ENCODE measurements around the gene CYP11A1.
"Not testable (repeated sequence)": the region's sequence is repeated elsewhere in the genome, so short reads cannot be mapped to it uniquely, and the experiment has no call there.

CYP11A1 gene

DNA sequence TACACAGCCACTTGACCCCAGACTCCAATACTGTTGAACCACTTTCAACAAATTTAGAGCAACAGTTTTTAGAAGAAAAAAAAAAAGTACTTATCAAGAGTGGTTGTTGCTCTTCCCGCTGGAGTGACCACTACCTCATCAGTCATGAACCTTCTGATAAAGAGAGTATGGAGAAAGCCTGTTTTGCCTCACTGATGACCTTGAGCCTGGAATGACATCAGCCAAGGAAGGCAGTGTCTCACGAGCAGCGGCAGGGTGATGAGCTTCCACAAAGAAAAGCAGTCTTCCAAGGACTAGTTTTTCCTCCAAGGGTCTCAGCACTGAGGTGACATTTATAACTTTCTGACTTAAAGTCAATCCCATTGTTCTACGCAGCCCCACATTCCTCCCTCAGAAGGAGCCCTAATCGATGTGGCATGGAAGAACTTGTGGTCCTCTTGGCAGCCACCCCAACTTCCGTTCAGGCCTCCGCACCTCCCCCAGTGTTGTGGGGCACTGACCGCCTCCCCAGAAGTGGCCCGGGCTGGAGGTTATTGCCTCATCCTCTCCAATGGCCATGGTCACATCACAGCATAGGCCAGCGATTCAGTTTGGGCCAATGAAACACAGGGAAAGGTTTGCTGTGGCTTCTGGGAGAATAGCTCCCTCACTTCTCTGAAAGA lies 1.8 kb upstream of the CYP11A1 start:
- peak; percentile 4 for DNase-seq (ENCODE audit: extremely low spot score)
- ChIA-PET CTCF (interaction anchor here (1.5 to 22.3 kb wide), 4 partner anchors 13 to 264 kb away, joined by 7 to 827 read pairs (median 88); partner anchors contain the start of gene SEMA7A), POLR2A (no interaction called here)
- TF ChIP-seq, protein P1, sequence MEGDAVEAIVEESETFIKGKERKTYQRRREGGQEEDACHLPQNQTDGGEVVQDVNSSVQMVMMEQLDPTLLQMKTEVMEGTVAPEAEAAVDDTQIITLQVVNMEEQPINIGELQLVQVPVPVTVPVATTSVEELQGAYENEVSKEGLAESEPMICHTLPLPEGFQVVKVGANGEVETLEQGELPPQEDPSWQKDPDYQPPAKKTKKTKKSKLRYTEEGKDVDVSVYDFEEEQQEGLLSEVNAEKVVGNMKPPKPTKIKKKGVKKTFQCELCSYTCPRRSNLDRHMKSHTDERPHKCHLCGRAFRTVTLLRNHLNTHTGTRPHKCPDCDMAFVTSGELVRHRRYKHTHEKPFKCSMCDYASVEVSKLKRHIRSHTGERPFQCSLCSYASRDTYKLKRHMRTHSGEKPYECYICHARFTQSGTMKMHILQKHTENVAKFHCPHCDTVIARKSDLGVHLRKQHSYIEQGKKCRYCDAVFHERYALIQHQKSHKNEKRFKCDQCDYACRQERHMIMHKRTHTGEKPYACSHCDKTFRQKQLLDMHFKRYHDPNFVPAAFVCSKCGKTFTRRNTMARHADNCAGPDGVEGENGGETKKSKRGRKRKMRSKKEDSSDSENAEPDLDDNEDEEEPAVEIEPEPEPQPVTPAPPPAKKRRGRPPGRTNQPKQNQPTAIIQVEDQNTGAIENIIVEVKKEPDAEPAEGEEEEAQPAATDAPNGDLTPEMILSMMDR (IDR thresholded peaks at IDR 0.05; ENCODE audit: control extremely low read depth, extremely low read depth, low read depth, missing control alignments): no peak

DNA sequence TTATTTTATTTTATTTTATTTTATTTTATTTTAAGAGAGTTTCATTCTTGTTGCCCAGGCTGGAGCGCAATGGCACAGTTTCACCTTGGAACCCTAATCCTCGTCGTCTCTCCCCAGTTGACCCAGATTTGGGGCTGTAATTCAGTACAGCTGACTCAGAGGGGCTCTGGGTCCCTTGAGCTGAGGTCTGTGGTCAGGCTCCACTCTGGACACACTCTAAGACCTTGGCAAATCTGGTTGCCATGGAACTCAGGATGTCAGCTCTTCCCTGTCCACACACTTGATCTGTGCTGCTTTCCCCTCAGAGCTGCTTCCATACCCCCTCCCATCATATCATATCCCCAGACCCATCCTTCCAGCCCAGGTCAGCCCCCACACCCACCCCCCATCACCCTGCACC lies 675 bp upstream of the CYP11A1 start:
- TF ChIP-seq, protein P1 (IDR thresholded peaks at IDR 0.05; ENCODE audit: control extremely low read depth, extremely low read depth, low read depth, missing control alignments): no peak
- peak; percentile 4 for DNase-seq (ENCODE audit: extremely low spot score)
- CTCF ChIA-PET: interaction anchor here (1.0 to 22.3 kb wide), 4 partner anchors 8 to 401 kb away, joined by 3 to 827 read pairs (median 6); partner anchors contain the start of gene SEMA7A
- POLR2A ChIA-PET: no interaction called here

DNA sequence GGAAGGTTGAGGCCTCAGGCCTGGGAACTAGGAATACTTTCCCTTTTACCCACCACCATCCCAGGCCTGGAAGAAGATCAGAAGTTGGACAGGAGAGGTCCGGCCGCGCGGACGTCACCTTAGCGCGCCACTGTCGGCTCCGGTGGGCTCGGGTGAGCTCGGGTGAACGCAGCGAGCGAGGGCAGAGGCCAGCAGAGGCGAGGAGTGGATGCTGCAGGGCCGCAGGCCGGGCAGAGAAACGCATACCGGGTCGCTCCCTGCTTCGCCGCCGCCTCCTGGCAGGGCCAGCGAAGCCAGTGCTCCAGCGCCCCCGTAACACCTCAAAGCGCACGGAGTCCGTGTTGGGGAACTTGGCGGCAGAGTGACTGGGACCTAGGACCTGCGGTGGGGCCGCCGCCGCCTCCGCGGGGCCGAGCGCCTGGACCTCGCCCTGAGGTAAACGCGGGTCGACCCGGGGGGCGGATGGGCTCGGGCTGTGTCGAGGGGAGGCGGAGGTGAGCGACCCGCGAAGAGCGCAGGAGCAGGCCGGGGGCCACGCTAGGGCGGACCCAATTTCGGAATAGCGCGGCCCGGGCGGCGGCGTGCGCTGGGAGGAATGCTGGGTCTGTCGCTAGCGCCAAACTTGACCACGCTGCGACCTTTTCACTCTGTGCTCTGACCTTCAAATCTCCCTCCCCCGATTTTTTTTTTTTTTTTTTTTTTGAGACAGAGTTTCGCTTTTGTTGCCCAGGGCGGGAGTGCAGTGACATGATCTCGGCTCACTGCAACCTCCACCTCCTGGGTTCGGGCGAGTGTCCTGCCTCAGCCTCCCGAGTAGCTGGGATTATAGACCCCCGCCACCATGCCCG lies 1.6 kb downstream of the CYP11A1 start:
- ChIA-PET CTCF (interaction anchor here (0.9 to 22.3 kb wide), 3 partner anchors 70 to 266 kb away, joined by 3 to 827 read pairs (median 7); partner anchors contain the start of gene SEMA7A), POLR2A (interaction anchor here (0.7 kb wide), 1 partner anchor 1173 kb away, joined by 7 read pairs; no protein-coding TSS in a partner anchor)
- TF ChIP-seq, protein P1 (IDR thresholded peaks at IDR 0.05; ENCODE audit: control extremely low read depth, extremely low read depth, low read depth, missing control alignments): no peak
- DNase-seq (ENCODE audit: extremely low spot score): peak; percentile 48

DNA sequence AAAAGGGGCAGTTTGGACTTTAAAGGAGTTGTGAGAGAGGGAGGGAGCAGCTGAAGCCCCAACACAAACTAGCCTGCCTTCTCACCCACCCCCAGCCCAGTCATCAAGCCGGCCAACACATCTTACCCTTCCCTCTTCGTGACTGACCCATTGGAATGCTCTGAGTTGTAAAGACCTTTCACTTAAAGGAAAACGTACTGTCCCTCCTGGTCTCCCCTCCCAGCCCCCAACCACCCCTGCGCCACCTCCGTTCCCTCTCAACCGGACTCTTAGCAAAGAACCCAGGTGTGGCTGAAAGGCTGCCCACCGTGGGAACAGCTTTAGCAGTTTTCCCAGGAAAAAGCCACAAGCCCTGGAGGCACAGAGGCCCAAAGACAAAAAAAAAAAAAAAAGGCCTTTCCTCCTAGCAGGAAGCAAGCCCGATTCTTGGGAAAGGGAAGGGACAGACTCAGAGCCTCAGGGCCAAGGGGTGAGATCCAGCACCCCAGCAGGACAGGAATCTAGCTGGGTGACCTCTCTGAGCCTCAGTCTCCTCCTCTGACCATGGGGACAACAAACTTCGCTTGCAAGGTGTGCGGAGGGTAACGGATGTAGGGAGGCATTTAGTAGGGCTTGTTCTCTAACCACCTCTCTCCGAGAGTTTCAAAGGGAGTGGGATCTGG lies 2.4 kb downstream of the CYP11A1 start:
- POLR2A ChIA-PET: no interaction called here
- CTCF ChIA-PET: interaction anchor here (1.2 to 22.3 kb wide), 2 partner anchors 17 to 71 kb away, joined by 3 to 827 read pairs; partner anchors contain the start of gene SEMA7A
- TF ChIP-seq, protein P1 (IDR thresholded peaks at IDR 0.05; ENCODE audit: control extremely low read depth, extremely low read depth, low read depth, missing control alignments): no peak
- peak; percentile 7 for DNase-seq (ENCODE audit: extremely low spot score)

DNA sequence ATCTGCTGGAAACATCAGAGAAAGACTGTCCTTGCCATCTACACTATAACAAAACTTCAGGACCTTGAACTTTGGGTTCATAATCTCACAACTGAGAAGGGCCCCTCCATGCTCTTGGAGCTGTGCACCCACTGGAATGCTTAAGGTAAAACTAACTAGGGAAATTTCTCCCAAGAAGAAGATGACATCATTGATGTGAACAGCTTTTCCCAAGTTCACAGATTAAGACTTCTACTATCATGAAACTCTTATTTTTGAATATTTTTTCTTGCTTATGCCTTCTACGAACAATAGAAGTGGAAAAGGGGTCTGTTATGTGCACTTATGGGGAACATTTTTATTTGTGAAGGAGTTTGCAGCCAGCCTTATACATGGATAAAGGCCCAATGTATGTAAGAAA lies 5.0 kb downstream of the CYP11A1 start:
- TF ChIP-seq, protein P1 (IDR thresholded peaks at IDR 0.05; ENCODE audit: control extremely low read depth, extremely low read depth, low read depth, missing control alignments): no peak
- DNase-seq (ENCODE audit: extremely low spot score): no peak
- ChIA-PET CTCF (interaction anchor here (1.1 to 2.0 kb wide), 5 partner anchors 10 to 409 kb away, joined by 4 to 7 read pairs (median 4); no protein-coding TSS in a partner anchor), POLR2A (interaction anchor here (0.6 kb wide), 1 partner anchor 508 kb away, joined by 3 read pairs; no protein-coding TSS in a partner anchor)

DNA sequence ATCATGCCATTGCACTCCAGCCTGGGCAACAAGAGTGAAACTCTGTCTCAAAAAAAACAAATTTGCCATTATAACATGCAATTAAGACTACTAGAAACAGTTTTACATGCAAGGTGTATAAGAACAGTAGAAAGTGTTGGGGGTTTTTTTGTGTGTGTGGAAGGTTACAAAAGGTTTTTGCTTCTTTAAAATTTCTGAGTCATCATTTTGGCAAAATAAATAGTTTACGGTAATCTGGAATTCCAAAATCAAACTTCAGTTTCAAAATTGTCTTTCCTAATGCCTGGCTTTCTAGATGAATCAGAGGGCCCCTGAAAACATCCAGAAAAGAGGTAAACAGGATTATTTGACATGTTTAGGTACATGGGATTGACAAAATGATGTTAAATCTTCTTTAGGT lies 6.6 kb downstream of the CYP11A1 start:
- POLR2A ChIA-PET; DNase-seq (ENCODE audit: extremely low spot score): not testable (repeated sequence)
- CTCF ChIA-PET: interaction anchor here (0.8 to 1.8 kb wide), 2 partner anchors 11 to 15 kb away, joined by 3 to 4 read pairs; no protein-coding TSS in a partner anchor

DNA sequence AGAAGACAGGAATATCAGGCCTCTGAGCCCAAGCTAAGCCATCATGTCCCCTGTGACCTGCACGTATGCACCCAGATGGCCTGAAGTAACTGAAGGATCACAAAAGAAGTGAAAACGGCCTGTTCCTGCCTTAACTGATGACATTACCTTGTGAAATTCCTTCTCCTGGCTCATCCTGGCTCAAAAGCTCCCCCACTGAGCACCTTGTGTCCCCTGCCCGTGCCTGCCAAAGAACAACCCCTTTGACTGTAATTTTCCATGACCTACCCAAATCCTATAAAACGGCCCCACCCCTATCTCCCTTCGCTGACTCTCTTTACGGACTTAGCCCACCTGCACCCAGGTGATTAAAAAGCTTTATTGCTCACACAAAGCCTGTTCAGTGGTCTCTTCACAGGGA lies 8.1 kb downstream of the CYP11A1 start:
- DNase-seq (ENCODE audit: extremely low spot score); POLR2A ChIA-PET: not testable (repeated sequence)
- CTCF ChIA-PET: interaction anchor here (1.1 kb wide), 1 partner anchor 39 kb away, joined by 3 read pairs; no protein-coding TSS in a partner anchor

DNA sequence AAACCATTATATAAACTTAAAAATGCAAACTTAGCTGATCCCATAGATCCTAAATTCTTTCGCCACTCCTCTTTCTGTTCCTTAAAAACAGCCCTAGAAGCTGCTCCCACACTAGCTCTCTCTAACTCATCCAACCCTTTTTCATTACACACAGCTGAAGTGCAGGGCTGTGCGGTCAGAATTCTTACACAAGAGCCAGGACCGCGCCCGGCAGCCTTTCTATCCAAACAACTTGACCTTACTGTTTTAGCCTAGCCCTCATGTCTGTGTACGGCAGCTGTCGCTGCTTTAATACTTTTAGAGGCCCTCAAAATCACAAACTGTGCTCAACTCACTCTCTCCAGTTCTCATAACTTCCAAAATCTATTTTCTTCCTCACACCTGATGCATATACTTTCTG lies 9.9 kb downstream of the CYP11A1 start:
- POLR2A ChIA-PET; DNase-seq (ENCODE audit: extremely low spot score); CTCF ChIA-PET: not testable (repeated sequence)

DNA sequence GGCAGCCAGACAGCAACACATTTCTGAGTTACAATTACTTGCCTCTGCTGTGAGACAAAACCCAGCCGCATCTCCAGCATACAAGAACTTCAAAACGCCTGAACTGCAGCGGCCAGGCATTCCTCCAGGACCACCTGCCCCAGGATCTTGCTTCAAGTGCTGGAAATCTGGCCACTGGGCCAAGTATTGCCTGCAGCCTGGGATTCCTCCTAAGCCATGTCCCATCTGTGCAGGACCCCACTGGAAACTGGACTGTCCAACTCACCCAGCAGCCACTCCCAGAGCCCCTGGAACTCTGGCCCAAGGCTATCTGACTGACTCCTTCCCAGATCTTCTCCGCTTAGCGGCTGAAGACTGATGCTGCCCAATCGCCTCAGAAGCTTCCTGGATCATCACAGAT lies 11.4 kb downstream of the CYP11A1 start:
- DNase-seq (ENCODE audit: extremely low spot score); CTCF ChIA-PET; POLR2A ChIA-PET: not testable (repeated sequence)

DNA sequence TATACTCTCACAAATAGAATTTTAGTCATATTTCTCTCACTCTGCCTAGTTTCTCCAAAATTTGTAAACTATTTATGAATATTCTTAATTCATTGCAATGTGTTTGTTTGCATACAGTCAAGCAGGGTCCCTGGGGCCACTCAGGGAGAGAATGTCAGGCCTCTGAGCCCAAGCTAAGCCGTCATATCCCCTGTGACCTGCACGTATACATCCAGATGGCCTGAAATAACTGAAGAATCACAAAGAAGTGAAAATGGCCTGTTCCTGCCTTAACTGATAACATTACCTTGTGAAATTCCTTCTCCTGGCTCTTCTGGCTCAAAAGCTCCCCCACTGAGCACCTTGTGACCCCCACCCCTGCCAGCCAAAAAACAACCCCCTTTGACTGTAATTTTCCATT lies 13.5 kb downstream of the CYP11A1 start:
- CTCF ChIA-PET; DNase-seq (ENCODE audit: extremely low spot score); POLR2A ChIA-PET: not testable (repeated sequence)
